Transverse colon (tissue), 4 donors: Measurements from ENCODE around the gene FAN1. TPM values are rescaled to one million over a fixed set of nuclear protein-coding genes. Genes with fewer than 3 reads are reported as not detected.

Experiments
- DNase-seq: peaks from one replicate; pipeline ENCODE4 v3.0.0-alpha.2; 2019
- H3K27ac ChIP-seq, 4 donors: fragments of 200-600 bp; sonication (generic); 2 replicates each; pipeline ENCODE4 v1.5.1; 2016 to 2018; ENCODE audit warnings: inconsistent platforms in 4 of 4
- H3K27me3 ChIP-seq: fragments of 200-600 bp; sonication (generic); 2 replicates; pipeline ENCODE4 v1.5.1; 2017; ENCODE audit warnings: inconsistent platforms
- H3K36me3 ChIP-seq, 4 donors: fragments of 200-600 bp; sonication (generic); 2 replicates each; pipeline ENCODE4 v1.5.1; 2017 to 2019; ENCODE audit warnings: inconsistent platforms in 4 of 4
- H3K4me1 ChIP-seq, 4 donors: fragments of 200-600 bp; sonication (generic); 2 replicates each; pipeline ENCODE4 v1.5.1; 2017 to 2020; ENCODE audit warnings: inconsistent platforms in 4 of 4
- H3K4me3 ChIP-seq, 4 donors: fragments of 200-600 bp; sonication (generic); 1 replicate in 1 of 4; 2 replicates in 3 of 4; pipeline versions ENCODE4 v1.5.1 to v1.6.1; 2017 to 2019; ENCODE audit warnings: inconsistent platforms in 4 of 4
- H3K9me3 ChIP-seq, 2 donors: fragments of 200-600 bp; sonication (generic); 2 replicates each; pipeline ENCODE4 v1.5.1; 2017 to 2019; ENCODE audit warnings: inconsistent platforms in 2 of 2
- EP300 ChIP-seq: sonication (generic); formaldehyde crosslinking; IDR thresholded peaks from one replicate; pipeline ENCODE4 v1.6.1; 2017; ENCODE audit warnings: antibody characterized with exemption, low read depth
- POLR2A ChIP-seq: fragments of 450-650 bp; IDR thresholded peaks from one replicate; pipeline ENCODE4 v1.6.1; 2016; ENCODE audit warnings: antibody characterized with exemption, mild to moderate bottlenecking, moderate library complexity
- POLR2AphosphoS5 ChIP-seq, 3 donors: sonication (generic); formaldehyde crosslinking; IDR thresholded peaks; one replicate each; pipeline ENCODE4 v1.6.1; 2016; ENCODE audit warnings: antibody characterized with exemption in 3 of 3
- WGBS, 2 donors: methylation state at CpG; one replicate each; pipeline ENCODE4 v1.1.5; 2018; ENCODE audit warnings: low coverage in 1 of 2; 5-methylcytosine and 5-hydroxymethylcytosine counted together
- in situ Hi-C, 4 donors: fragments of 200-750 bp; cut with MboI; loops; one replicate each; pipeline versions ENCODE4 v1.15.0 to v1.15.1; 2017; ENCODE audit warnings: low sequenced_read_pairs in 3 of 4, low pct_ligation_motif_present in 1 of 4, low pct_unique_long_range_greater_than_20kb in 1 of 4
- intact Hi-C: fragments of 100-400 bp; cut with DNase I; formaldehyde crosslinking; loops from one replicate; pipeline ENCODE4 v1.15.1; 2023; ENCODE audit warnings: low total_unique reads
- total RNA-seq, 4 donors: library from RNA; depleted of rRNA; stranded (reverse); fragments of >200 nt; gene quantifications; one replicate each; pipeline ENCODE4 v1.1.0, GENCODE V29; 2016
- TF ChIP-seq, protein P1 (sequence below), 5 experiments: fragments of 200-600 bp in 3 of 5; fragments of 450-650 bp in 2 of 5; sonication (generic) in 3 of 5; IDR thresholded peaks; 1 replicate in 2 of 5; 2 replicates in 3 of 5; pipeline ENCODE4 v1.5.1; 2016 to 2017; ENCODE audit warnings: antibody characterized with exemption in 5 of 5, inconsistent platforms in 3 of 5, mild to moderate bottlenecking in 2 of 5, moderate library complexity in 1 of 5

FAN1 gene
- total RNA-seq, 4 donors from 2014 or later, result 8.6 to 34.8 (median 16.9) TPM

- 82 to 92% methylated on average over 2 to 8 of the region's 8 CpGs for WGBS, 2 donors
- no peak overlapping the region for H3K4me3 ChIP-seq
- in situ Hi-C loops, result no loop called here
- peaks cover 0 to 83% (median 39%) of the 10 kb centered on the region in 4 donors for H3K36me3 ChIP-seq
- H3K27ac ChIP-seq, result no peak overlapping the region
- TF ChIP-seq POLR2AphosphoS5 (IDR thresholded peaks at IDR 0.05) (no peak), EP300 (no peak), POLR2A (no peak)
- TF ChIP-seq, protein P1, sequence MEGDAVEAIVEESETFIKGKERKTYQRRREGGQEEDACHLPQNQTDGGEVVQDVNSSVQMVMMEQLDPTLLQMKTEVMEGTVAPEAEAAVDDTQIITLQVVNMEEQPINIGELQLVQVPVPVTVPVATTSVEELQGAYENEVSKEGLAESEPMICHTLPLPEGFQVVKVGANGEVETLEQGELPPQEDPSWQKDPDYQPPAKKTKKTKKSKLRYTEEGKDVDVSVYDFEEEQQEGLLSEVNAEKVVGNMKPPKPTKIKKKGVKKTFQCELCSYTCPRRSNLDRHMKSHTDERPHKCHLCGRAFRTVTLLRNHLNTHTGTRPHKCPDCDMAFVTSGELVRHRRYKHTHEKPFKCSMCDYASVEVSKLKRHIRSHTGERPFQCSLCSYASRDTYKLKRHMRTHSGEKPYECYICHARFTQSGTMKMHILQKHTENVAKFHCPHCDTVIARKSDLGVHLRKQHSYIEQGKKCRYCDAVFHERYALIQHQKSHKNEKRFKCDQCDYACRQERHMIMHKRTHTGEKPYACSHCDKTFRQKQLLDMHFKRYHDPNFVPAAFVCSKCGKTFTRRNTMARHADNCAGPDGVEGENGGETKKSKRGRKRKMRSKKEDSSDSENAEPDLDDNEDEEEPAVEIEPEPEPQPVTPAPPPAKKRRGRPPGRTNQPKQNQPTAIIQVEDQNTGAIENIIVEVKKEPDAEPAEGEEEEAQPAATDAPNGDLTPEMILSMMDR (IDR thresholded peaks at IDR 0.05), result no peak
- DNase-seq, result no peak
- no peaks in the 10 kb centered on the region for H3K4me1 ChIP-seq
- H3K9me3 ChIP-seq, result no peaks in the 10 kb centered on the region
- intact Hi-C loops, result no loop called here
- H3K27me3 ChIP-seq, result no peaks in the 10 kb centered on the region
These were observed 40.1 kb downstream of the FAN1 start for GRCh38 chr15:30943654-30944335.

GRCh38 chr15:30953183-30953582, 49.5 kb downstream of the FAN1 start:
- in situ Hi-C loops, result no loop called here
- H3K27me3 ChIP-seq, result no peaks in the 10 kb centered on the region
- no peaks in the 10 kb centered on the region for H3K4me1 ChIP-seq
- 91 to 93% methylated on average over 5 to 7 of the region's 7 CpGs for WGBS, 2 donors
- TF ChIP-seq POLR2A, result no peak
- no peak for TF ChIP-seq POLR2AphosphoS5 (IDR thresholded peaks at IDR 0.05)
- no peak for TF ChIP-seq EP300
- TF ChIP-seq, protein P1 (IDR thresholded peaks at IDR 0.05), result no peak
- H3K9me3 ChIP-seq, result no peaks in the 10 kb centered on the region
- H3K4me3 ChIP-seq, result no peak overlapping the region
- no peak overlapping the region for H3K27ac ChIP-seq
- DNase-seq, result no peak
- intact Hi-C loops, result no loop called here
- H3K36me3 ChIP-seq, result peaks cover 0 to 74% (median 31%) of the 10 kb centered on the region in 4 donors

DNA sequence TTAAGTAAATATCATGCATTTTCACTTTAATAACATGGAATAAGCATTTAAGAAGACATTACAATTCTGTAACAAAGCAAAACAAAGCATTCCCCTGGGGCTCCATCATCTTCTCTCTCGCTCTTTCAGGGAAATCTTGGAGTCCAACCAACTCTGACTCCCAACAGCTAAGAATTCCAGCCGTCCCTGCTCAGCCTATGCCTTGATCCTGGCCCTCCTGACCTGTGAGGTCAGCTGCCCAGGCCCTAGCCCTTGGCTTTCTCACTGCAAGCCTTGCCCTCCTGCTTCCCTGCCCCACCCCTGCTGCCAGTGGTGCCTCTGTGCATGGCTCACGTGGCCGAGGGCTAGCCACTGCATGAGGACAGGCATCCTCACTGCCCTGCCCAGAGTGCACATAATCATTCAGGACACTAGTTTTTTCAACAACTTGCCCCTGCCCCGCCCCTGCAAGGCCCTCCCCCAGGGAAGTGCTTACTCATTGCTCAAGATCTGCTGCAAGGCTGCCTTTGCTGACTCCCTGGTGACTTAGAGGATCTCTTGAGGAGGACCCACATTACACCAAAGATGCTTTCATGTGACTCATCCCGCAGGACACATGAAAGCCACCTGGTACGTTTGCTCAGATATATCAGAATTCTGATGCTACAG, 50.1 kb downstream of the FAN1 start:
- Histone ChIP-seq H3K27ac (no peak overlapping the region), H3K9me3 (no peaks in the 10 kb centered on the region), H3K4me3 (no peak overlapping the region), H3K4me1 (no peaks in the 10 kb centered on the region), H3K36me3 (peaks cover 0 to 68% (median 31%) of the 10 kb centered on the region in 4 donors), H3K27me3 (no peaks in the 10 kb centered on the region)
- WGBS, 2 donors, result 71 to 79% methylated on average over 2 to 7 of the region's 7 CpGs
- in situ Hi-C loops, result no loop called here
- intact Hi-C loops, result no loop called here
- no peak for DNase-seq
- TF ChIP-seq EP300 (no peak), POLR2A (no peak), POLR2AphosphoS5 (IDR thresholded peaks at IDR 0.05) (no peak)
- TF ChIP-seq, protein P1 (IDR thresholded peaks at IDR 0.05), result no peak

- in situ Hi-C loops, result no loop called here
- TF ChIP-seq POLR2A (no peak), EP300 (no peak)
- TF ChIP-seq, protein P1 (IDR thresholded peaks at IDR 0.05), result no peak
- no peaks in the 10 kb centered on the region for H3K4me1 ChIP-seq
- H3K9me3 ChIP-seq, result no peaks in the 10 kb centered on the region
- H3K27ac ChIP-seq, result no peak overlapping the region
- H3K27me3 ChIP-seq, result no peaks in the 10 kb centered on the region
- DNase-seq, result no peak
- WGBS, 2 donors, result 93 to 96% methylated on average over 1 of the region's 1 CpG
- H3K36me3 ChIP-seq, result peaks cover 0 to 68% (median 28%) of the 10 kb centered on the region in 4 donors
- H3K4me3 ChIP-seq, result no peak overlapping the region
- intact Hi-C loops, result no loop called here
These were observed 51.0 kb downstream of the FAN1 start for GRCh38 chr15:30954674-30955073.
